HepG2 (cell line): ENCODE measurements around the gene PGC. TPM values are rescaled to one million over a fixed set of nuclear protein-coding genes. Genes with fewer than 3 reads are reported as not detected.
A peak's percentile ranks its signal among the peaks of the same experiment; 100 is the strongest.

Source experiments
- CBX5 ChIP-seq: sonication (generic); formaldehyde crosslinking; IDR thresholded peaks from 2 replicates; pipeline ENCODE4 v1.4.0; 2020; ENCODE audit warnings: missing genetic modification reagents, borderline replicate concordance
- FOXP1 ChIP-seq, 2 experiments: fragments of 450-650 bp in 1 of 2; IDR thresholded peaks; 2 replicates each; pipeline ENCODE4 v1.6.1; 2017 to 2018; ENCODE audit warnings: antibody characterized with exemption in 1 of 2
- GATAD1 ChIP-seq: IDR thresholded peaks from 2 replicates; pipeline ENCODE4 v1.6.1; 2016; ENCODE audit warnings: missing genetic modification reagents, missing compliant biosample characterization
- HIVEP1 ChIP-seq: sonication (generic); formaldehyde crosslinking; IDR thresholded peaks from 2 replicates; pipeline ENCODE4 v1.4.0; 2020; ENCODE audit warnings: mild to moderate bottlenecking, missing genetic modification reagents
- HNF4A ChIP-seq: sonication (generic); formaldehyde crosslinking; IDR thresholded peaks from 2 replicates; pipeline ENCODE4 v1.4.0; 2020; ENCODE audit warnings: missing genetic modification reagents
- KDM5A ChIP-seq: fragments of 200-600 bp; sonication (generic); IDR thresholded peaks from 2 replicates; pipeline ENCODE4 v1.7.0; 2018; ENCODE audit warnings: antibody characterized with exemption, mild to moderate bottlenecking, low read length, borderline replicate concordance
- KDM6A ChIP-seq: IDR thresholded peaks from 2 replicates; pipeline ENCODE4 v1.6.1; 2016; ENCODE audit warnings: low read depth
- KLF16 ChIP-seq, 2 experiments: sonication (generic) in 1 of 2; formaldehyde crosslinking in 1 of 2; IDR thresholded peaks; 2 replicates each; pipeline versions ENCODE4 v1.6.1 to v1.8.0; 2016 to 2023; ENCODE audit warnings: missing genetic modification reagents in 2 of 2, missing compliant biosample characterization in 1 of 2
- MED1 ChIP-seq: sonication (generic); formaldehyde crosslinking; IDR thresholded peaks from 2 replicates; pipeline ENCODE4 v1.4.0; 2020; ENCODE audit warnings: missing genetic modification reagents
- NFIC ChIP-seq: IDR thresholded peaks from 2 replicates; pipeline ENCODE4 v1.6.1; 2012; ENCODE audit warnings: mild to moderate bottlenecking, low read length, inconsistent platforms
- SOX13 ChIP-seq, 3 experiments: fragments of 450-650 bp in 1 of 3; sonication (generic) in 1 of 3; formaldehyde crosslinking in 1 of 3; IDR thresholded peaks in 2 of 3; conservative IDR thresholded peaks in 1 of 3; 2 replicates each; pipeline versions ENCODE4 v1.5.0 to v1.6.1; 2016 to 2020; ENCODE audit warnings: antibody characterized with exemption in 1 of 3, mild to moderate bottlenecking in 1 of 3, missing compliant biosample characterization in 1 of 3, missing genetic modification reagents in 1 of 3, moderate library complexity in 1 of 3
- ZNF12 ChIP-seq: sonication (generic); formaldehyde crosslinking; IDR thresholded peaks from 2 replicates; pipeline ENCODE4 v1.5.0; 2020; ENCODE audit warnings: missing genetic modification reagents
- ZNF746 ChIP-seq: sonication (generic); formaldehyde crosslinking; IDR thresholded peaks from 2 replicates; pipeline ENCODE4 v1.8.0; 2022; ENCODE audit warnings: mild to moderate bottlenecking, missing genetic modification reagents
- polyA plus RNA-seq, 8 experiments: library from polyadenylated mRNA; depleted of rRNA in 3 of 8; stranded (reverse) in 7 of 8; unstranded in 1 of 8; fragments of >200 nt; fragmentation: Illumina TruSeq in 4 of 8; extraction: Trizol in 4 of 8; gene quantifications; 2 replicates each; pipeline versions ENCODE4 v1.2.1 to v1.2.3, GENCODE V29; 2011 to 2016; ENCODE audit warnings: low read depth in 4 of 8, missing spikeins in 1 of 8, mixed read lengths in 1 of 8; ENCODE audit not compliant: insufficient read depth in 1 of 8
- total RNA-seq, 5 experiments: library from RNA; depleted of rRNA; stranded (reverse); fragments of >200 nt; fragmentation: Illumina TruSeq; extraction: Trizol; gene quantifications; 2 replicates each; pipeline ENCODE4 v1.2.3, GENCODE V29; 2016; ENCODE audit warnings: low read depth in 1 of 5
- TF ChIP-seq, protein P1 (sequence below): sonication (generic); formaldehyde crosslinking; IDR thresholded peaks from 2 replicates; pipeline ENCODE4 v1.8.1; 2023; ENCODE audit warnings: mild to moderate bottlenecking, inconsistent platforms, moderate library complexity, missing genetic modification reagents, borderline replicate concordance
- TF ChIP-seq, protein P2 (sequence below): sonication (generic); formaldehyde crosslinking; IDR thresholded peaks from 2 replicates; pipeline ENCODE4 v1.5.1; 2020; ENCODE audit warnings: missing genetic modification reagents, mild to moderate bottlenecking, borderline replicate concordance
- TF ChIP-seq, protein P3 (sequence below): sonication (generic); formaldehyde crosslinking; IDR thresholded peaks from 2 replicates; pipeline ENCODE4 v1.4.0; 2020; ENCODE audit warnings: missing genetic modification reagents
- TF ChIP-seq, protein P4 (sequence below), 2 experiments: fragments of 450-650 bp in 1 of 2; sonication (generic) in 1 of 2; formaldehyde crosslinking; IDR thresholded peaks; 2 replicates each; pipeline versions ENCODE4 v1.5.0 to v1.8.0; 2020 to 2022; ENCODE audit warnings: mild to moderate bottlenecking in 1 of 2, missing genetic modification reagents in 1 of 2

The PGC gene
- total and polyA plus RNA-seq, 2 of the 13 experiments (the other 11 are each of a cell fraction or from before 2014, with no cell fraction given) = 426 to 502 TPM

DNA sequence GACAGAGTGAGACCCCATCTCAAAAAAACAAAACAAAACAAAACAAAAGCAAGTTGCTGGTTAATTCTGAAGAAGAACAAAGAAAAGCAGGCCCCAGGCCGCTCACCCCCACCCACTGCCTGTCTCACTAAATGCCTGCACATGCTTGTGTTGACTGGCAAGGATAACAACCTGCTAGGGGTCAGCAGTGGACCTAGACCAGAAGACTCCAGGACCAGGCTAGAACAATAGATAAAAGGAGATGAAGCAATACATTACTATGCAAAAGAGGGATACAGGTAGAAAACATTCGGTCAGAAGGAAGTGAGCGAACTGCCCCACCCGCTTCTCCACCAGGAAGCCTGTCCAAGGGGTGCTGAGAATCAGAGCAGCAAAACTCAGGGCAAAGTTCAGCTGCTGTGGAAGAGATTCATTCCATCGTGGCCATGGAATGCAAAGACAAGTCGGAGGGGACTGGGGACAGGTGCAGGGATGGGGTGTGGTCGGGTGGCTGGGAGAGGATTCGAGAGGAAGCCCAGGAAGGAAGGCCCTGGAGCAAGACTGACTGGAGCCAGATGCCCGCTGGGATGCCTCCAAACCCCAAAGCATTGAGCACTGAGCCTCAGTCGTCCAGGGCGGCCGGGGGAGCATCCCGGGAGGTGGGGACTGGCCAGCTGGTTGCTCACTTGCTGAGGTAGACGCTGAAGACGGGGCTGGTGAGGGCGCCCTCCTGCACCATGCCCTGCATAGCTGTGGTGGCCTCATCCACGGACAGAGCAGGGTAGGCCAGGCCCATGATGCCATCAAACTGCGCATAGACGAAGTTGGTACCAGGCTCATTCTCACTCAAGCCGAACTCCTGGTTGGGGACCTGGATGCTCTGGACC lies 5.3 kb downstream of the PGC start (continued):
- no peak for TF ChIP-seq NFIC
- TF ChIP-seq MED1 (CRISPR knock-in tag) = peak; percentile 45; the same call in 1 of the 2 replicates
- peak; percentile 29; the same call in 1 of the 2 replicates for TF ChIP-seq CBX5
- TF ChIP-seq, protein P1, sequence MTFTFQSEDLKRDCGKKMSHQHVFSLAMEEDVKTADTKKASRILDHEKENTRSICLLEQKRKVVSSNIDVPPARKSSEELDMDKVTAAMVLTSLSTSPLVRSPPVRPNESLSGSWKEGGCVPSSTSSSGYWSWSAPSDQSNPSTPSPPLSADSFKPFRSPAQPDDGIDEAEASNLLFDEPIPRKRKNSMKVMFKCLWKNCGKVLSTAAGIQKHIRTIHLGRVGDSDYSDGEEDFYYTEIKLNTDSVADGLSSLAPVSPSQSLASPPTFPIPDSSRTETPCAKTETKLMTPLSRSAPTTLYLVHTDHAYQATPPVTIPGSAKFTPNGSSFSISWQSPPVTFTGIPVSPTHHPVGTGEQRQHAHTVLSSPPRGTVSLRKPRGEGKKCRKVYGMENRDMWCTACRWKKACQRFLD (CRISPR knock-in tag) = 0 out of 2 replicates have a peak, but pooled peaks have one; percentile 4
- TF ChIP-seq KDM6A (CRISPR knock-in tag) = peak; percentile 50
- no peak for TF ChIP-seq HIVEP1 (CRISPR knock-in tag)
- TF ChIP-seq FOXP1 (IDR thresholded peaks at IDR 0.05) = no peak
- peak; percentile 72 for TF ChIP-seq FOXP1 (CRISPR knock-in tag; IDR thresholded peaks at IDR 0.05)
- TF ChIP-seq, protein P2, sequence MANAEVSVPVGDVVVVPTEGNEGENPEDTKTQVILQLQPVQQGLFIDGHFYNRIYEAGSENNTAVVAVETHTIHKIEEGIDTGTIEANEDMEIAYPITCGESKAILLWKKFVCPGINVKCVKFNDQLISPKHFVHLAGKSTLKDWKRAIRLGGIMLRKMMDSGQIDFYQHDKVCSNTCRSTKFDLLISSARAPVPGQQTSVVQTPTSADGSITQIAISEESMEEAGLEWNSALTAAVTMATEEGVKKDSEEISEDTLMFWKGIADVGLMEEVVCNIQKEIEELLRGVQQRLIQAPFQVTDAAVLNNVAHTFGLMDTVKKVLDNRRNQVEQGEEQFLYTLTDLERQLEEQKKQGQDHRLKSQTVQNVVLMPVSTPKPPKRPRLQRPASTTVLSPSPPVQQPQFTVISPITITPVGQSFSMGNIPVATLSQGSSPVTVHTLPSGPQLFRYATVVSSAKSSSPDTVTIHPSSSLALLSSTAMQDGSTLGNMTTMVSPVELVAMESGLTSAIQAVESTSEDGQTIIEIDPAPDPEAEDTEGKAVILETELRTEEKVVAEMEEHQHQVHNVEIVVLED (CRISPR knock-in tag) = no peak
- peak; percentile 22; the same call in 1 of the 2 replicates for TF ChIP-seq GATAD1
- TF ChIP-seq, protein P3, sequence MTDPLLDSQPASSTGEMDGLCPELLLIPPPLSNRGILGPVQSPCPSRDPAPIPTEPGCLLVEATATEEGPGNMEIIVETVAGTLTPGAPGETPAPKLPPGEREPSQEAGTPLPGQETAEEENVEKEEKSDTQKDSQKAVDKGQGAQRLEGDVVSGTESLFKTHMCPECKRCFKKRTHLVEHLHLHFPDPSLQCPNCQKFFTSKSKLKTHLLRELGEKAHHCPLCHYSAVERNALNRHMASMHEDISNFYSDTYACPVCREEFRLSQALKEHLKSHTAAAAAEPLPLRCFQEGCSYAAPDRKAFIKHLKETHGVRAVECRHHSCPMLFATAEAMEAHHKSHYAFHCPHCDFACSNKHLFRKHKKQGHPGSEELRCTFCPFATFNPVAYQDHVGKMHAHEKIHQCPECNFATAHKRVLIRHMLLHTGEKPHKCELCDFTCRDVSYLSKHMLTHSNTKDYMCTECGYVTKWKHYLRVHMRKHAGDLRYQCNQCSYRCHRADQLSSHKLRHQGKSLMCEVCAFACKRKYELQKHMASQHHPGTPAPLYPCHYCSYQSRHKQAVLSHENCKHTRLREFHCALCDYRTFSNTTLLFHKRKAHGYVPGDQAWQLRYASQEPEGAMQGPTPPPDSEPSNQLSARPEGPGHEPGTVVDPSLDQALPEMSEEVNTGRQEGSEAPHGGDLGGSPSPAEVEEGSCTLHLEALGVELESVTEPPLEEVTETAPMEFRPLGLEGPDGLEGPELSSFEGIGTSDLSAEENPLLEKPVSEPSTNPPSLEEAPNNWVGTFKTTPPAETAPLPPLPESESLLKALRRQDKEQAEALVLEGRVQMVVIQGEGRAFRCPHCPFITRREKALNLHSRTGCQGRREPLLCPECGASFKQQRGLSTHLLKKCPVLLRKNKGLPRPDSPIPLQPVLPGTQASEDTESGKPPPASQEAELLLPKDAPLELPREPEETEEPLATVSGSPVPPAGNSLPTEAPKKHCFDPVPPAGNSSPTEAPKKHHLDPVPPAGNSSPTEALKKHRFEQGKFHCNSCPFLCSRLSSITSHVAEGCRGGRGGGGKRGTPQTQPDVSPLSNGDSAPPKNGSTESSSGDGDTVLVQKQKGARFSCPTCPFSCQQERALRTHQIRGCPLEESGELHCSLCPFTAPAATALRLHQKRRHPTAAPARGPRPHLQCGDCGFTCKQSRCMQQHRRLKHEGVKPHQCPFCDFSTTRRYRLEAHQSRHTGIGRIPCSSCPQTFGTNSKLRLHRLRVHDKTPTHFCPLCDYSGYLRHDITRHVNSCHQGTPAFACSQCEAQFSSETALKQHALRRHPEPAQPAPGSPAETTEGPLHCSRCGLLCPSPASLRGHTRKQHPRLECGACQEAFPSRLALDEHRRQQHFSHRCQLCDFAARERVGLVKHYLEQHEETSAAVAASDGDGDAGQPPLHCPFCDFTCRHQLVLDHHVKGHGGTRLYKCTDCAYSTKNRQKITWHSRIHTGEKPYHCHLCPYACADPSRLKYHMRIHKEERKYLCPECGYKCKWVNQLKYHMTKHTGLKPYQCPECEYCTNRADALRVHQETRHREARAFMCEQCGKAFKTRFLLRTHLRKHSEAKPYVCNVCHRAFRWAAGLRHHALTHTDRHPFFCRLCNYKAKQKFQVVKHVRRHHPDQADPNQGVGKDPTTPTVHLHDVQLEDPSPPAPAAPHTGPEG (CRISPR knock-in tag) = 0 out of 2 replicates have a peak, but pooled peaks have one; percentile 49
- TF ChIP-seq, protein P4, sequence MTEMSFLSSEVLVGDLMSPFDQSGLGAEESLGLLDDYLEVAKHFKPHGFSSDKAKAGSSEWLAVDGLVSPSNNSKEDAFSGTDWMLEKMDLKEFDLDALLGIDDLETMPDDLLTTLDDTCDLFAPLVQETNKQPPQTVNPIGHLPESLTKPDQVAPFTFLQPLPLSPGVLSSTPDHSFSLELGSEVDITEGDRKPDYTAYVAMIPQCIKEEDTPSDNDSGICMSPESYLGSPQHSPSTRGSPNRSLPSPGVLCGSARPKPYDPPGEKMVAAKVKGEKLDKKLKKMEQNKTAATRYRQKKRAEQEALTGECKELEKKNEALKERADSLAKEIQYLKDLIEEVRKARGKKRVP (CRISPR knock-in tag; IDR thresholded peaks at IDR 0.05) = 0 out of 4 replicates have a peak, but pooled peaks of 1 of the 2 experiments have one; percentile 29
- peak; percentile 87 for TF ChIP-seq HNF4A
- TF ChIP-seq KLF16 (CRISPR knock-in tag; IDR thresholded peaks at IDR 0.05) = peak in 1 of 2 experiments; percentile 43; a peak in 1 of 4 replicates
- peak; percentile 32; the same call in 1 of the 2 replicates for TF ChIP-seq ZNF746 (CRISPR knock-in tag)
- TF ChIP-seq SOX13 (IDR thresholded peaks at IDR 0.05) = peak; percentile 91
- peak in 1 of 2 experiments; percentile 99; a peak in 2 of 4 replicates for TF ChIP-seq SOX13 (CRISPR knock-in tag; conservative IDR thresholded peaks at IDR 0.05 in 1 of 2, IDR thresholded peaks at IDR 0.05 in 1 of 2)
- TF ChIP-seq KDM5A = 0 out of 2 replicates have a peak, but pooled peaks have one; percentile 37
- 0 out of 2 replicates have a peak, but pooled peaks have one; percentile 51 for TF ChIP-seq ZNF12
